Right lobe of liver (tissue), 4 donors: ENCODE measurements around the gene SH3D21.

Source experiments
- POLR2A ChIP-seq: fragments of 450-650 bp; IDR thresholded peaks from one replicate; pipeline ENCODE4 v1.6.1; 2017; ENCODE audit warnings: antibody characterized with exemption, mild to moderate bottlenecking
- TF ChIP-seq, protein P1 (sequence below), 4 donors: fragments of 200-600 bp in 3 of 4; fragments of 450-650 bp in 1 of 4; IDR thresholded peaks; one replicate each; pipeline versions ENCODE4 v1.5.1 to v1.8.0; 2016 to 2022; ENCODE audit warnings: antibody characterized with exemption in 4 of 4, mild to moderate bottlenecking in 2 of 4
- donor health status: DM: no; HTN: no; CAD: no.
- donor health status: DM: no; HTN: no; CAD: no.
- donor health status: DM: no; HTN: yes; CAD: no.

DNA sequence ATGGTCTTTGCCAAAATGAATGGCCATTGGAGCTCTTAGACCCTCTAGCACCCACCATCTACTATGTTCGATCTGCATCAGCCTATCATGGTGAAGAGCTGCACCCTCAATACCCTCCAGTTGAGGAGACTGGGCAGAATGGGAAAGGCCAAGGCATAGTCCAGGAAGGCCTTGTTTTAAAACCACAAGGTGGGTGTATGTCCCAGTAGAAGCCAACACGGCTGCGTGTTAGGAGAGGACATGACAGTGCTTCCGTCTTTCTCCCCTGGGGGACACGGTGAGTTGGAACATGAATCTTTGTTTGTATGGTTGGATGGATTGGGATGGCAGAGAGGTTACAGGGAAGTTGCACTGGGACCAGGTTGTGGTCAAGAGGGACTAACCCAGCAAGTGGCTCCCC lies 18.6 kb upstream of the SH3D21 start:
- no peak for TF ChIP-seq POLR2A
- TF ChIP-seq, protein P1, sequence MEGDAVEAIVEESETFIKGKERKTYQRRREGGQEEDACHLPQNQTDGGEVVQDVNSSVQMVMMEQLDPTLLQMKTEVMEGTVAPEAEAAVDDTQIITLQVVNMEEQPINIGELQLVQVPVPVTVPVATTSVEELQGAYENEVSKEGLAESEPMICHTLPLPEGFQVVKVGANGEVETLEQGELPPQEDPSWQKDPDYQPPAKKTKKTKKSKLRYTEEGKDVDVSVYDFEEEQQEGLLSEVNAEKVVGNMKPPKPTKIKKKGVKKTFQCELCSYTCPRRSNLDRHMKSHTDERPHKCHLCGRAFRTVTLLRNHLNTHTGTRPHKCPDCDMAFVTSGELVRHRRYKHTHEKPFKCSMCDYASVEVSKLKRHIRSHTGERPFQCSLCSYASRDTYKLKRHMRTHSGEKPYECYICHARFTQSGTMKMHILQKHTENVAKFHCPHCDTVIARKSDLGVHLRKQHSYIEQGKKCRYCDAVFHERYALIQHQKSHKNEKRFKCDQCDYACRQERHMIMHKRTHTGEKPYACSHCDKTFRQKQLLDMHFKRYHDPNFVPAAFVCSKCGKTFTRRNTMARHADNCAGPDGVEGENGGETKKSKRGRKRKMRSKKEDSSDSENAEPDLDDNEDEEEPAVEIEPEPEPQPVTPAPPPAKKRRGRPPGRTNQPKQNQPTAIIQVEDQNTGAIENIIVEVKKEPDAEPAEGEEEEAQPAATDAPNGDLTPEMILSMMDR (IDR thresholded peaks at IDR 0.05): no peak
